Tibial nerve (tissue), 4 donors: Measurements from ENCODE around the gene GALNT12. TPM values are rescaled to one million over a fixed set of nuclear protein-coding genes. Genes with fewer than 3 reads are reported as not detected.
A peak's percentile ranks its signal among the peaks of the same experiment; 100 is the strongest.

Source experiments
- DNase-seq, 2 donors: peaks; one replicate each; pipeline ENCODE4 v3.0.0-alpha.2; 2019; ENCODE audit warnings: low spot score in 2 of 2
- H3K27ac ChIP-seq, 4 donors: fragments of 200-600 bp; sonication (generic) in 3 of 4; one replicate each; pipeline ENCODE4 v1.5.1; 2017 to 2019; ENCODE audit warnings: mild to moderate bottlenecking in 1 of 4
- H3K27me3 ChIP-seq, 2 donors: fragments of 200-600 bp; sonication (generic) in 1 of 2; one replicate each; pipeline versions ENCODE4 v1.5.1 to v1.6.0; 2017 to 2019
- H3K36me3 ChIP-seq, 3 donors: fragments of 200-600 bp; sonication (generic); one replicate each; pipeline ENCODE4 v1.5.1; 2018 to 2019
- H3K4me1 ChIP-seq, 4 donors: fragments of 200-600 bp; sonication (generic) in 3 of 4; one replicate each; pipeline ENCODE4 v1.5.1; 2017 to 2019
- H3K4me3 ChIP-seq, 4 donors: fragments of 200-600 bp; sonication (generic) in 3 of 4; one replicate each; pipeline ENCODE4 v1.5.1; 2017 to 2019; ENCODE audit warnings: mild to moderate bottlenecking in 1 of 4, moderate library complexity in 1 of 4
- H3K9me3 ChIP-seq, 4 donors: fragments of 200-600 bp; sonication (generic) in 3 of 4; one replicate each; pipeline ENCODE4 v1.5.1; 2017 to 2019
- EP300 ChIP-seq, 2 donors: sonication (generic); formaldehyde crosslinking; IDR thresholded peaks; one replicate each; pipeline ENCODE4 v1.6.1; 2017; ENCODE audit warnings: antibody characterized with exemption in 2 of 2, mild to moderate bottlenecking in 1 of 2
- POLR2A ChIP-seq, 2 donors: fragments of 450-650 bp; IDR thresholded peaks; one replicate each; pipeline ENCODE4 v1.6.1; 2017; ENCODE audit warnings: antibody characterized with exemption in 2 of 2, mild to moderate bottlenecking in 2 of 2, moderate library complexity in 2 of 2
- WGBS, 2 donors: methylation state at CpG; one replicate each; pipeline ENCODE4 v1.1.5; 2018; 5-methylcytosine and 5-hydroxymethylcytosine counted together
- total RNA-seq, 4 donors: library from RNA; depleted of rRNA; stranded (reverse); fragments of >200 nt; gene quantifications; one replicate each; pipeline ENCODE4 v1.1.0, GENCODE V29; 2016
- TF ChIP-seq, protein P1 (sequence below), 5 experiments: fragments of 200-600 bp in 3 of 5; fragments of 450-650 bp in 2 of 5; sonication (generic) in 3 of 5; IDR thresholded peaks; one replicate each; pipeline ENCODE4 v1.5.1; 2016 to 2019; ENCODE audit warnings: antibody characterized with exemption in 5 of 5, mild to moderate bottlenecking in 3 of 5, moderate library complexity in 2 of 5

Gene GALNT12
- total RNA-seq, 4 donors from 2014 or later = 1.8 to 6.0 (median 3.5) TPM

GRCh38 chr9:98787766-98788335, 19.6 kb upstream of the GALNT12 start:
- Histone ChIP-seq H3K27ac (no peak overlapping the region), H3K4me1 (peaks cover 0 to 26% (median 2%) of the 10 kb centered on the region in 4 donors), H3K9me3 (no peaks in the 10 kb centered on the region), H3K36me3 (peaks cover 0 to 23% (median 0%) of the 10 kb centered on the region in 3 donors), H3K4me3 (no peak overlapping the region), H3K27me3 (no peaks in the 10 kb centered on the region)
- WGBS, 2 donors = 94 to 95% methylated on average over 12 of the region's 12 CpGs
- no peak for TF ChIP-seq EP300 (IDR thresholded peaks at IDR 0.05)
- TF ChIP-seq, protein P1, sequence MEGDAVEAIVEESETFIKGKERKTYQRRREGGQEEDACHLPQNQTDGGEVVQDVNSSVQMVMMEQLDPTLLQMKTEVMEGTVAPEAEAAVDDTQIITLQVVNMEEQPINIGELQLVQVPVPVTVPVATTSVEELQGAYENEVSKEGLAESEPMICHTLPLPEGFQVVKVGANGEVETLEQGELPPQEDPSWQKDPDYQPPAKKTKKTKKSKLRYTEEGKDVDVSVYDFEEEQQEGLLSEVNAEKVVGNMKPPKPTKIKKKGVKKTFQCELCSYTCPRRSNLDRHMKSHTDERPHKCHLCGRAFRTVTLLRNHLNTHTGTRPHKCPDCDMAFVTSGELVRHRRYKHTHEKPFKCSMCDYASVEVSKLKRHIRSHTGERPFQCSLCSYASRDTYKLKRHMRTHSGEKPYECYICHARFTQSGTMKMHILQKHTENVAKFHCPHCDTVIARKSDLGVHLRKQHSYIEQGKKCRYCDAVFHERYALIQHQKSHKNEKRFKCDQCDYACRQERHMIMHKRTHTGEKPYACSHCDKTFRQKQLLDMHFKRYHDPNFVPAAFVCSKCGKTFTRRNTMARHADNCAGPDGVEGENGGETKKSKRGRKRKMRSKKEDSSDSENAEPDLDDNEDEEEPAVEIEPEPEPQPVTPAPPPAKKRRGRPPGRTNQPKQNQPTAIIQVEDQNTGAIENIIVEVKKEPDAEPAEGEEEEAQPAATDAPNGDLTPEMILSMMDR (IDR thresholded peaks at IDR 0.05) = no peak
- no peak for TF ChIP-seq POLR2A (IDR thresholded peaks at IDR 0.05)
- no peak for DNase-seq

DNA sequence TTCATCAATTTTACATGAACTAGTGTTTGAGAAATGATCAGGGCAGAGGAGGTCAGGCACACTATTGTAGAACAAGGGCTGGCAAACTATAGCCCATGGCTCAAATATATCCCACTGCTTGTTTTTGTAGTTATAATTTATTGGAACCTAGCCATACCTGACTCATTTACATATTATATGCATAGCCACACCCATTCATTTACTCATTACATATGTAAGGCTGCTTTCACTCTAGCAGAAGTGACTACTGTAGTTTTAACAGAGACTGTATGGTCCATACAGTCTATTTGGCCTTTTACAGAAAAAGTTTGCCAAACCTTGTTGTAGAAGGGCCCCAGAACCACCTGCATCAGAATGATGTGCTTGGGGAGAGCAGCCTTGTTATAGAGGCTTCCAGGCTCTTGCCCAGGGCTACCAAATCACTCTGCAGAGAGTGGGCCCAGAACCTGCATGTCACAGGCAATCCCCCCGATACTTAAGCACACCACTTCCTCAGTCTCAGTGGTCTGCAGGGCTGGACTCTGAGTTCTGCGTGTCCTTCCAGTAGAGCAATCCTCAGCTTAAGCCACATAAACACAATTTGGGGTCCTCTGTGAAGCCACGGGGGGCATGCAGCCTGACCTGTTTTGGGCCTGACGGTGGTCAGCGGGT, 17.9 kb upstream of the GALNT12 start:
- peaks cover 0 to 28% (median 2%) of the 10 kb centered on the region in 4 donors for H3K4me1 ChIP-seq
- H3K4me3 ChIP-seq = no peak overlapping the region
- peaks cover 0 to 9% (median 0%) of the 10 kb centered on the region in 3 donors for H3K36me3 ChIP-seq
- H3K27me3 ChIP-seq = no peaks in the 10 kb centered on the region
- H3K27ac ChIP-seq = no peak overlapping the region
- 89 to 97% methylated on average over 5 of the region's 5 CpGs for WGBS, 2 donors
- H3K9me3 ChIP-seq = no peaks in the 10 kb centered on the region
- DNase-seq = no peak
- TF ChIP-seq EP300 (IDR thresholded peaks at IDR 0.05) = no peak
- no peak for TF ChIP-seq POLR2A (IDR thresholded peaks at IDR 0.05)
- TF ChIP-seq, protein P1 (IDR thresholded peaks at IDR 0.05) = no peak

DNA sequence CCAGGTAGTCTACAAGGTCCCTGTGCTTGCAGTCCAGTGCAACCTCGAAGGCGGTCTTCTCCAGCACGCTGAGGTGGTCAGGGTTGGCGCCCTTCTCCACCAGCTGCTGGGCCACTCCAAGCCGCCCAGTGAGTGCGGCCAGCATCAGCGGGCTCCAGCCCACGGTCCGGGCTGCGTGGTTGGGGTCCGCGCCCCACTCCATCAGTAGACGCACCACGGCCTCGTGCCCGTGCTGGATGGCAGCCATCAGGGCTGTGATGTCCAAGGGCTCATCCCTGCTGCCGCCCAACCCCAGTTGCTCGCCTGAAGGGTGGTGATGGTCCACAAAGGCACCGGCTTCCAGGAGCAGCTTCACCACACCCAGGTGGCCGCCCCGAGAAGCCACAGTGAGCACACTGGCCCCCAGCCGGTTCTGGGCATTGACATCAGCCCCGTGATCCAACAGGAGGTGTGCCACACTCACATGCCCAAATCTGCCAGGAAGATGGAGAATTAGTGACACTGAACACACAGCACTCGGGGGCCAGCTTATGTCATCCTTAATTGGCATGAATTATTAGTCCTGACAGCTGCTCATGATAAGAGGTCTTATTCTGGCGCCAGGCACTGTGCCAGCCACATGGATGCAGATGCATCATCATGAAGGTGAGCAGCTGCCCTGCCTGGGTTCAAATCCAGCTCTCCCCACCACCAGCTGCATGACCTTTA, 17.2 kb upstream of the GALNT12 start:
- no peaks in the 10 kb centered on the region for H3K9me3 ChIP-seq
- H3K4me3 ChIP-seq = no peak overlapping the region
- 93% methylated on average over 15 to 16 of the region's 25 CpGs for WGBS, 2 donors
- no peak overlapping the region for H3K27ac ChIP-seq
- TF ChIP-seq EP300 (IDR thresholded peaks at IDR 0.05) (no peak), POLR2A (IDR thresholded peaks at IDR 0.05) (no peak)
- TF ChIP-seq, protein P1 (IDR thresholded peaks at IDR 0.05) = no peak
- DNase-seq = no peak
- H3K27me3 ChIP-seq = no peaks in the 10 kb centered on the region
- H3K36me3 ChIP-seq = peaks cover 0 to 9% (median 0%) of the 10 kb centered on the region in 3 donors
- H3K4me1 ChIP-seq = peaks cover 0 to 31% (median 3%) of the 10 kb centered on the region in 4 donors

DNA sequence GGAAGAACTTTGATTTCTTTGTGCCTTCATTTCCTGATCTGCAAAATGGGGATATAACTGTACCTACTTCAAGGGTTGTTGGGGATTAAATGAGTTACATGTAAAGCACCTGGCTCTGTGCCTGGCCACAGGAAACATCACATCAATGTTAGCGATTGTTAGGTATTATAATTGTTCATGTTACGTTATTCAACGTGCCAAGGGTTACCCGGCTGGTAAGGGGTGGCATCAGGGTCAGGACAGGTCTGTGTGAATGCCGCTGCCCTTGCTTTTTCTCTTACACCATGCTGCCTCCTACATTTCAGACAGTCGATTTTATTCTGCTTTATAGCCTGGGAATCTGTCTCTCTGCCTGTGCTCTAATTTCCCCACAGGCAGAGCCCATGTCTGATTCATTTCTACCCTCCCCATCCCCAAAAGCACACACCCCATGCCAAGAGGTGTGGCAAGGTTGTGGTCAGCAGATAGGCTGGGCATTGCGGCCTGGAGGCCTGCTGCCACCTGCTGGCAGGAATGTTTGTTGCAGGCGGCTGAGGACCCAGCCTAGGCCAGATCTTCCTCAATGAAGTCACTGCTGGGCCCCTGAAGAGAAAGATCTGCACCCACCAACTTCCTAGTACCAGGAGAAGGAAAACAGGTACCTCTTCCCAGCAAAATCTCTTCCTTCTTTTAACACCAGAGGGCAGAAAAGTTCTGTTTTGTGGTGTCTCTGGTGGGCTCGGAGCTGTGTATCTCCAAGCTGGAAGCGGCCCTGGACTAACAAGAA, 16.4 kb upstream of the GALNT12 start:
- Histone ChIP-seq H3K4me3 (no peak overlapping the region), H3K27ac (peak overlapping the region in 2 of 4 donors; percentile 47 to 74), H3K9me3 (no peaks in the 10 kb centered on the region), H3K27me3 (no peaks in the 10 kb centered on the region), H3K36me3 (peaks cover 0 to 9% (median 0%) of the 10 kb centered on the region in 3 donors), H3K4me1 (peaks cover 0 to 33% (median 5%) of the 10 kb centered on the region in 4 donors)
- WGBS, 2 donors = 55 to 62% methylated on average over 10 of the region's 10 CpGs
- peak in 1 of 2 donors; percentile 81 for TF ChIP-seq EP300 (IDR thresholded peaks at IDR 0.05)
- TF ChIP-seq, protein P1 (IDR thresholded peaks at IDR 0.05) = peak; percentile 97 to 99 (median 98)
- no peak for TF ChIP-seq POLR2A (IDR thresholded peaks at IDR 0.05)
- DNase-seq = peak; percentile 77 to 89
